Lung (tissue), 12 donors: ENCODE results near the gene ASCC1. TPM values are rescaled to one million over a fixed set of nuclear protein-coding genes. Genes with fewer than 3 reads are reported as not detected.
"Not testable (repeated sequence)": the region's sequence is repeated elsewhere in the genome, so short reads cannot be mapped to it uniquely, and the experiment has no call there.

Experiments used
- ATAC-seq: fragments of 200-7000 bp; cut with Tn5 transposase; one replicate; pipeline ENCODE4 v1.9.1; 2020; ENCODE audit warnings: moderate number of reproducible peaks; ENCODE audit not compliant: insufficient read depth, low FRiP score
- DNase-seq, 3 donors: peaks; one replicate each; pipeline ENCODE4 v3.0.0-alpha.2; 2013 to 2017
- H3K27ac ChIP-seq, 2 donors: one replicate each; pipeline ENCODE4 v1.5.1; 2013; ENCODE audit warnings: mild to moderate bottlenecking in 2 of 2, moderate library complexity in 2 of 2, control low read depth in 1 of 2, inconsistent platforms in 1 of 2, low read depth in 1 of 2, low read length in 1 of 2
- H3K27me3 ChIP-seq, 3 donors: one replicate each; pipeline ENCODE4 v1.5.1; 2013; ENCODE audit warnings: low read length in 2 of 3; ENCODE audit not compliant: control insufficient read depth in 3 of 3, insufficient read depth in 3 of 3
- H3K36me3 ChIP-seq, 4 donors: one replicate each; pipeline ENCODE4 v1.5.1; 2013; ENCODE audit warnings: low read length in 4 of 4, mild to moderate bottlenecking in 1 of 4, moderate library complexity in 1 of 4; ENCODE audit not compliant: control insufficient read depth in 4 of 4, insufficient read depth in 4 of 4
- H3K4me1 ChIP-seq, 5 donors: one replicate each; pipeline ENCODE4 v1.5.1; 2013; ENCODE audit warnings: low read length in 5 of 5, mild to moderate bottlenecking in 2 of 5, moderate library complexity in 1 of 5; ENCODE audit not compliant: control insufficient read depth in 5 of 5, insufficient read depth in 5 of 5
- H3K4me3 ChIP-seq: one replicate; pipeline ENCODE4 v1.5.1; 2013; ENCODE audit warnings: mild to moderate bottlenecking, control low read depth, moderate library complexity
- H3K9ac ChIP-seq, 2 donors: one replicate each; pipeline ENCODE4 v1.5.1; 2013; ENCODE audit warnings: low read length in 2 of 2, control low read depth in 1 of 2; ENCODE audit not compliant: insufficient read depth in 1 of 2
- H3K9me3 ChIP-seq, 4 donors: one replicate each; pipeline ENCODE4 v1.5.1; 2013; ENCODE audit warnings: low read length in 3 of 4, mild to moderate bottlenecking in 1 of 4, moderate library complexity in 1 of 4; ENCODE audit not compliant: control insufficient read depth in 4 of 4, insufficient read depth in 3 of 4
- CTCF ChIP-seq: IDR thresholded peaks from 2 replicates; pipeline ENCODE4 v1.5.1; 2012; ENCODE audit warnings: mild to moderate bottlenecking; ENCODE audit errors: control extremely low read depth, extremely low read depth
- WGBS, 2 donors: extraction: QIAGEN DNeasy Blood & Tissue Kit; methylation state at CpG; one replicate each; pipeline ENCODE4 v1.1.7; 2013; 5-methylcytosine and 5-hydroxymethylcytosine counted together
- polyA plus RNA-seq, 2 donors: library from polyadenylated mRNA; stranded (reverse); fragments of 200-250 nt; gene quantifications; one replicate each; pipeline ENCODE4 v1.2.1, GENCODE V29; 2013
- total RNA-seq, 2 donors: library from RNA; depleted of rRNA in 1 of 2; stranded (reverse); fragments of >200 nt in 1 of 2; gene quantifications; one replicate each; pipeline ENCODE4 v1.2.1, GENCODE V29; 2014 to 2021
- donor health status: control.
- donor health status: control.
- donor health status: Bipolar disorder and iron deficiency.
- donor health status: healthy.
- donor health status: DM: yes; HTN: yes; CAD: no.

ASCC1 gene
- total and polyA plus RNA-seq, 4 donors = 9.0 to 29.9 (median 24.2) TPM

- H3K27ac ChIP-seq, H3K27me3 ChIP-seq, DNase-seq, H3K4me3 ChIP-seq, H3K9me3 ChIP-seq, ATAC-seq, H3K9ac ChIP-seq, H3K4me1 ChIP-seq: not testable (repeated sequence)
- peaks cover 0 to 31% (median 11%) of the 10 kb centered on the region in 4 donors for H3K36me3 ChIP-seq
- WGBS, 2 donors = 95% methylated on average over 11 of the region's 11 CpGs
Measured at GRCh38 chr10:72211381-72211780, 4.7 kb downstream of the ASCC1 start.

GRCh38 chr10:72208526-72208925 is 7.5 kb downstream of the ASCC1 start:
- not testable (repeated sequence) for H3K27me3 ChIP-seq, H3K4me1 ChIP-seq, H3K9me3 ChIP-seq, H3K4me3 ChIP-seq, ATAC-seq, H3K27ac ChIP-seq, H3K9ac ChIP-seq, DNase-seq
- H3K36me3 ChIP-seq = peaks cover 8 to 37% (median 16%) of the 10 kb centered on the region in 4 donors
- 43 to 68% methylated on average over 2 of the region's 2 CpGs for WGBS, 2 donors

- DNase-seq (no peak), ATAC-seq (no peak)
- H3K27ac ChIP-seq = no peak overlapping the region
- H3K4me1 ChIP-seq = no peaks in the 10 kb centered on the region
- 91% methylated on average over 7 of the region's 7 CpGs for WGBS, 2 donors
- no peak for TF ChIP-seq CTCF
- peaks cover 8 to 34% (median 21%) of the 10 kb centered on the region in 4 donors for H3K36me3 ChIP-seq
- no peak overlapping the region for H3K4me3 ChIP-seq
- no peak overlapping the region for H3K9ac ChIP-seq
- no peaks in the 10 kb centered on the region for H3K9me3 ChIP-seq
- H3K27me3 ChIP-seq = no peaks in the 10 kb centered on the region
Measured at GRCh38 chr10:72206511-72207229, 9.4 kb downstream of the ASCC1 start.

- DNase-seq = no peak
- no peaks in the 10 kb centered on the region for H3K4me1 ChIP-seq
- no peaks in the 10 kb centered on the region for H3K27me3 ChIP-seq
- H3K9me3 ChIP-seq = no peaks in the 10 kb centered on the region
- no peak for TF ChIP-seq CTCF
- H3K4me3 ChIP-seq = no peak overlapping the region
- no peak for ATAC-seq
- WGBS, 2 donors = 96 to 97% methylated on average over 1 of the region's 1 CpG
- H3K9ac ChIP-seq = no peak overlapping the region
- H3K27ac ChIP-seq = no peak overlapping the region
- peaks cover 8 to 28% (median 21%) of the 10 kb centered on the region in 4 donors for H3K36me3 ChIP-seq
Measured at GRCh38 chr10:72204724-72205123, 11.4 kb downstream of the ASCC1 start.
